HK-2 (cell line): Measurements from ENCODE around the gene ADGRA3.

Experiments used
- DNase-seq: peaks from one replicate; pipeline ENCODE4 v3.0.0-alpha.2; 2018; ENCODE audit not compliant: unreplicated experiment

Gene ADGRA3

GRCh38 chr4:22363787-22364186 is 152.1 kb downstream of the ADGRA3 start:
- DNase-seq: no peak

- no peak for DNase-seq
Measured at GRCh38 chr4:22363036-22363435, 152.8 kb downstream of the ADGRA3 start.

GRCh38 chr4:22356987-22357596 is 158.8 kb downstream of the ADGRA3 start:
- DNase-seq: no peak

GRCh38 chr4:22348410-22348809 is 167.5 kb downstream of the ADGRA3 start:
- DNase-seq: no peak

GRCh38 chr4:22345678-22346077 is 170.2 kb downstream of the ADGRA3 start:
- DNase-seq: no peak

GRCh38 chr4:22345055-22345454 is 170.8 kb downstream of the ADGRA3 start:
- DNase-seq: no peak

- DNase-seq: no peak
Measured at GRCh38 chr4:22343606-22344005, 172.3 kb downstream of the ADGRA3 start.

- no peak for DNase-seq
Measured at GRCh38 chr4:22339491-22339890, 176.4 kb downstream of the ADGRA3 start.

GRCh38 chr4:22338796-22339195 is 177.1 kb downstream of the ADGRA3 start:
- DNase-seq: no peak
